G401.6 (cell line): ENCODE data around the gene HDAC9.

ENCODE experiments used
- FAIRE-seq: peaks from 2 replicates; lab custom pipeline; 2012; peaks lifted over from hg19 to GRCh38; lab: Jason Lieb, UNC

The HDAC9 gene

GRCh38 chr7:18593602-18594279, 98.2 kb downstream of the HDAC9 start:
- no peak for FAIRE-seq

- no peak for FAIRE-seq
Measured at GRCh38 chr7:18597754-18598153, 102.2 kb downstream of the HDAC9 start.

GRCh38 chr7:18607025-18607424, 111.5 kb downstream of the HDAC9 start:
- peak; percentile 96 for FAIRE-seq

- FAIRE-seq = peak; percentile 97
Measured at GRCh38 chr7:18610331-18610948, 114.9 kb downstream of the HDAC9 start.

GRCh38 chr7:18614841-18615240, 119.3 kb downstream of the HDAC9 start:
- FAIRE-seq = no peak

GRCh38 chr7:18619311-18619710, 123.8 kb downstream of the HDAC9 start:
- peak; percentile 15 for FAIRE-seq

GRCh38 chr7:18623389-18623788, 127.8 kb downstream of the HDAC9 start:
- peak; percentile 71 for FAIRE-seq

GRCh38 chr7:18624459-18624858, 128.9 kb downstream of the HDAC9 start:
- no peak for FAIRE-seq

GRCh38 chr7:18626086-18626485, 130.5 kb downstream of the HDAC9 start:
- no peak for FAIRE-seq

- FAIRE-seq = no peak
Measured at GRCh38 chr7:18626717-18627116, 131.2 kb downstream of the HDAC9 start.

- FAIRE-seq = no peak
Measured at GRCh38 chr7:18637516-18637915, 142.0 kb downstream of the HDAC9 start.

- FAIRE-seq = no peak
Measured at GRCh38 chr7:18638594-18639452, 143.3 kb downstream of the HDAC9 start.

GRCh38 chr7:18639711-18640110, 144.2 kb downstream of the HDAC9 start:
- FAIRE-seq = no peak

GRCh38 chr7:18644981-18645380, 149.4 kb downstream of the HDAC9 start:
- FAIRE-seq = peak; percentile 13

- FAIRE-seq = no peak
Measured at GRCh38 chr7:18647582-18647981, 152.0 kb downstream of the HDAC9 start.

- no peak for FAIRE-seq
Measured at GRCh38 chr7:18648849-18649758, 153.6 kb downstream of the HDAC9 start.

GRCh38 chr7:18653381-18654155, 158.0 kb downstream of the HDAC9 start:
- peak; percentile 82 for FAIRE-seq

- no peak for FAIRE-seq
Measured at GRCh38 chr7:18654709-18655108, 159.2 kb downstream of the HDAC9 start.

GRCh38 chr7:18655506-18655905, 160.0 kb downstream of the HDAC9 start:
- no peak for FAIRE-seq

- no peak for FAIRE-seq
Measured at GRCh38 chr7:18655912-18656311, 160.4 kb downstream of the HDAC9 start.

GRCh38 chr7:18656362-18656761, 160.8 kb downstream of the HDAC9 start:
- peak; percentile 48 for FAIRE-seq
